HepG2 (cell line): ENCODE measurements around the gene ATP2B2. TPM values are rescaled to one million over a fixed set of nuclear protein-coding genes. Genes with fewer than 3 reads are reported as not detected.

ENCODE experiments used
- HNRNPUL1 ChIP-seq: fragments of 200-400 bp; formaldehyde crosslinking; IDR thresholded peaks from 2 replicates; pipeline ENCODE4 v1.6.1; 2017; ENCODE audit warnings: low read depth, mild to moderate bottlenecking, low read length, moderate library complexity
- KDM5A ChIP-seq: fragments of 200-600 bp; sonication (generic); IDR thresholded peaks from 2 replicates; pipeline ENCODE4 v1.7.0; 2018; ENCODE audit warnings: antibody characterized with exemption, mild to moderate bottlenecking, low read length, borderline replicate concordance
- MXD1 ChIP-seq: sonication (generic); formaldehyde crosslinking; IDR thresholded peaks from 2 replicates; pipeline ENCODE4 v1.4.0; 2020; ENCODE audit warnings: mild to moderate bottlenecking, missing genetic modification reagents
- NFE2L1 ChIP-seq: sonication (generic); formaldehyde crosslinking; IDR thresholded peaks from 2 replicates; pipeline ENCODE4 v1.4.0; 2020; ENCODE audit warnings: missing genetic modification reagents, mild to moderate bottlenecking, borderline replicate concordance
- RELA ChIP-seq: sonication (generic); formaldehyde crosslinking; IDR thresholded peaks from 2 replicates; pipeline ENCODE4 v1.4.0; 2020; ENCODE audit warnings: missing genetic modification reagents
- REXO4 ChIP-seq: sonication (generic); formaldehyde crosslinking; IDR thresholded peaks from 2 replicates; pipeline ENCODE4 v1.8.0; 2022; ENCODE audit warnings: missing genetic modification reagents, mild to moderate bottlenecking, borderline replicate concordance
- RFXANK ChIP-seq: IDR thresholded peaks from 2 replicates; pipeline ENCODE4 v1.6.1; 2016
- RXRB ChIP-seq: IDR thresholded peaks from 2 replicates; pipeline ENCODE4 v1.6.1; 2016; ENCODE audit warnings: borderline replicate concordance, missing genetic modification reagents, missing compliant biosample characterization
- TRAFD1 ChIP-seq: sonication (generic); formaldehyde crosslinking; IDR thresholded peaks from 2 replicates; pipeline ENCODE4 v1.5.1; 2020; ENCODE audit warnings: missing genetic modification reagents, mild to moderate bottlenecking, borderline replicate concordance
- ZBTB43 ChIP-seq: sonication (generic); formaldehyde crosslinking; conservative IDR thresholded peaks from 2 replicates; pipeline ENCODE4 v1.4.0; 2020; ENCODE audit warnings: missing genetic modification reagents
- ZNF121 ChIP-seq: sonication (generic); formaldehyde crosslinking; IDR thresholded peaks from 2 replicates; pipeline ENCODE4 v1.5.0; 2020; ENCODE audit warnings: mild to moderate bottlenecking, missing genetic modification reagents
- ZNF143 ChIP-seq: sonication (generic); formaldehyde crosslinking; IDR thresholded peaks from 2 replicates; pipeline ENCODE4 v1.4.0; 2020; ENCODE audit warnings: missing genetic modification reagents
- ZNF605 ChIP-seq: sonication (generic); formaldehyde crosslinking; IDR thresholded peaks from 2 replicates; pipeline ENCODE4 v1.8.0; 2022; ENCODE audit warnings: mild to moderate bottlenecking, missing genetic modification reagents
- ZNF790 ChIP-seq: sonication (generic); formaldehyde crosslinking; IDR thresholded peaks from 2 replicates; pipeline ENCODE4 v1.8.0; 2022; ENCODE audit warnings: missing genetic modification reagents, mild to moderate bottlenecking, borderline replicate concordance
- ZNF800 ChIP-seq: sonication (generic); formaldehyde crosslinking; IDR thresholded peaks from 2 replicates; pipeline ENCODE4 v1.4.0; 2020; ENCODE audit warnings: missing genetic modification reagents
- ZNF839 ChIP-seq: sonication (generic); formaldehyde crosslinking; IDR thresholded peaks from 2 replicates; pipeline ENCODE4 v1.4.0; 2020; ENCODE audit warnings: missing genetic modification reagents, mild to moderate bottlenecking, borderline replicate concordance
- ZSCAN12 ChIP-seq: sonication (generic); formaldehyde crosslinking; IDR thresholded peaks from 2 replicates; pipeline ENCODE4 v1.9.0; 2021; ENCODE audit warnings: mild to moderate bottlenecking, missing genetic modification reagents
- ZSCAN21 ChIP-seq: sonication (generic); formaldehyde crosslinking; IDR thresholded peaks from 2 replicates; pipeline ENCODE4 v1.8.0; 2022; ENCODE audit warnings: mild to moderate bottlenecking, missing genetic modification reagents, moderate library complexity, borderline replicate concordance
- polyA plus RNA-seq, 8 experiments: library from polyadenylated mRNA; depleted of rRNA in 3 of 8; stranded (reverse) in 7 of 8; unstranded in 1 of 8; fragments of >200 nt; fragmentation: Illumina TruSeq in 4 of 8; extraction: Trizol in 4 of 8; gene quantifications; 2 replicates each; pipeline versions ENCODE4 v1.2.1 to v1.2.3, GENCODE V29; 2011 to 2016; ENCODE audit warnings: low read depth in 4 of 8, missing spikeins in 1 of 8, mixed read lengths in 1 of 8; ENCODE audit not compliant: insufficient read depth in 1 of 8
- total RNA-seq, 5 experiments: library from RNA; depleted of rRNA; stranded (reverse); fragments of >200 nt; fragmentation: Illumina TruSeq; extraction: Trizol; gene quantifications; 2 replicates each; pipeline ENCODE4 v1.2.3, GENCODE V29; 2016; ENCODE audit warnings: low read depth in 1 of 5

ATP2B2 gene
- total and polyA plus RNA-seq, 2 of the 13 experiments (the other 11 are each of a cell fraction or from before 2014, with no cell fraction given), result 1.5 to 2.3 TPM

GRCh38 chr3:10319251-10319650 lies 186.1 kb downstream of the ATP2B2 start (continued):
- TF ChIP-seq RXRB, result 0 out of 2 replicates have a peak, but pooled peaks have one; percentile 9
- TF ChIP-seq RELA (CRISPR knock-in tag), result no peak
- TF ChIP-seq MXD1 (CRISPR knock-in tag), result no peak
- TF ChIP-seq REXO4 (CRISPR knock-in tag), result no peak
- no peak for TF ChIP-seq RFXANK (CRISPR knock-in tag)
- TF ChIP-seq TRAFD1 (CRISPR knock-in tag), result no peak
- no peak for TF ChIP-seq NFE2L1 (CRISPR knock-in tag)
- TF ChIP-seq ZNF121 (CRISPR knock-in tag), result no peak
- no peak for TF ChIP-seq ZNF800 (CRISPR knock-in tag)
- no peak for TF ChIP-seq ZNF839
- TF ChIP-seq ZSCAN21, result no peak
- TF ChIP-seq ZNF790 (CRISPR knock-in tag), result no peak
- TF ChIP-seq ZNF143 (CRISPR knock-in tag), result no peak
- TF ChIP-seq HNRNPUL1, result no peak
- no peak for TF ChIP-seq ZNF605 (CRISPR knock-in tag)
- no peak for TF ChIP-seq KDM5A
- TF ChIP-seq ZSCAN12, result no peak
- TF ChIP-seq ZBTB43 (CRISPR knock-in tag), result no peak
